PC-3 (cell line): Measurements from ENCODE around the gene AXDND1.

ENCODE experiments used
- EZH2 ChIP-seq: fragments of 300-600 bp; sonication (generic); IDR thresholded peaks from one replicate; pipeline ENCODE4 v1.6.1; 2017; ENCODE audit warnings: antibody characterized with exemption, mild to moderate bottlenecking, low read length; ENCODE audit not compliant: unreplicated experiment
- EZH2phosphoT487 ChIP-seq: fragments of 300-600 bp; sonication (generic); IDR thresholded peaks from 2 replicates; pipeline ENCODE4 v1.6.1; 2018; ENCODE audit warnings: mild to moderate bottlenecking, antibody characterized with exemption, low read length, borderline replicate concordance
- TF ChIP-seq, protein P1 (sequence below): fragments of 300-600 bp; sonication (generic); conservative IDR thresholded peaks from 2 replicates; pipeline ENCODE4 v1.5.1; 2017; ENCODE audit warnings: antibody characterized with exemption, low read depth, mild to moderate bottlenecking, low read length

DNA sequence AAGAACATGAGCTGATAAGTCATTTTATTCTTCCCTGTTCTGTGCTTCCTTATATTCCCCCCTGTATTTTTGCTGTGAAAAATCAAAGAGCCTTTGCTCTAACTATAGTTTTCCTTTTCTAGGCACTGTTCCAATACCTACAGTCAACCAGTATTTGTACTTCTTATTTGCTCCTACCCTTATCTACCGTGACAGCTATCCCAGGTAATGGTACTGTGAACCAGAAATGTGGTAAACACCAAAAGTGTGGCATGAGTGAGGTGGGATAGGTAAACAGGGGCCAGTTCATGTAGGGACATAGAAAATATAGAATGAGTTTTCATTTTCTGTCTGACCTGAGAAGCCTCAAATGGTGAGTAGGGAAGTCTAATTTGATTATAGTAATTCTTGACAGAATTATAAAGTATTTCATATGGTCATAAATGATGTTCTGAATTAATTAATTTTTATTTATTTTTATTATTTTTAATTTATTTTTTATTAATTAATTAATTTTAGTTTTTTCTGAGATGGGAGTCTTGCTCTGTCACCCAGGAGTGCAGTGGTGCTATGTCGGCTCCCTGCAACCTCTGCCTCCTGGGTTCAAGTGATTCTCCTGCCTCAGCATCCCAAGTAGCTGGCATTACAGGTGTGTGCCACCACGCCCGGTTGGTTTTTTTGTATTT lies 22.9 kb upstream of the AXDND1 start:
- TF ChIP-seq EZH2: no peak
- TF ChIP-seq, protein P1, sequence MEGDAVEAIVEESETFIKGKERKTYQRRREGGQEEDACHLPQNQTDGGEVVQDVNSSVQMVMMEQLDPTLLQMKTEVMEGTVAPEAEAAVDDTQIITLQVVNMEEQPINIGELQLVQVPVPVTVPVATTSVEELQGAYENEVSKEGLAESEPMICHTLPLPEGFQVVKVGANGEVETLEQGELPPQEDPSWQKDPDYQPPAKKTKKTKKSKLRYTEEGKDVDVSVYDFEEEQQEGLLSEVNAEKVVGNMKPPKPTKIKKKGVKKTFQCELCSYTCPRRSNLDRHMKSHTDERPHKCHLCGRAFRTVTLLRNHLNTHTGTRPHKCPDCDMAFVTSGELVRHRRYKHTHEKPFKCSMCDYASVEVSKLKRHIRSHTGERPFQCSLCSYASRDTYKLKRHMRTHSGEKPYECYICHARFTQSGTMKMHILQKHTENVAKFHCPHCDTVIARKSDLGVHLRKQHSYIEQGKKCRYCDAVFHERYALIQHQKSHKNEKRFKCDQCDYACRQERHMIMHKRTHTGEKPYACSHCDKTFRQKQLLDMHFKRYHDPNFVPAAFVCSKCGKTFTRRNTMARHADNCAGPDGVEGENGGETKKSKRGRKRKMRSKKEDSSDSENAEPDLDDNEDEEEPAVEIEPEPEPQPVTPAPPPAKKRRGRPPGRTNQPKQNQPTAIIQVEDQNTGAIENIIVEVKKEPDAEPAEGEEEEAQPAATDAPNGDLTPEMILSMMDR: no peak
- no peak for TF ChIP-seq EZH2phosphoT487
